A549 (cell line): Measurements from ENCODE around the gene SETDB1.

ENCODE experiments used
- CTCF ChIP-seq: fragments of >200 bp; sonication (Bioruptor Twin); formaldehyde crosslinking; IDR thresholded peaks from 3 replicates; pipeline ENCODE4 v1.5.1; 2016
- E2F6 ChIP-seq: IDR thresholded peaks from 2 replicates; pipeline ENCODE4 v1.6.1; 2012; ENCODE audit warnings: low read depth, borderline replicate concordance
- GATA3 ChIP-seq: IDR thresholded peaks from 2 replicates; pipeline ENCODE4 v1.6.1; 2012; ENCODE audit warnings: borderline replicate concordance
- PHF8 ChIP-seq: fragments of 200-600 bp; sonication (generic); IDR thresholded peaks from 2 replicates; pipeline ENCODE4 v1.6.1; 2016; ENCODE audit warnings: low read depth, mild to moderate bottlenecking, antibody characterized with exemption, moderate library complexity, borderline replicate concordance
- POLR2A ChIP-seq: IDR thresholded peaks from 2 replicates; pipeline ENCODE4 v1.6.1; 2012; ENCODE audit warnings: mild to moderate bottlenecking, low read length
- RNF2 ChIP-seq: fragments of 200-600 bp; sonication (generic); IDR thresholded peaks from 2 replicates; pipeline ENCODE4 v1.6.1; 2016; ENCODE audit warnings: low read depth, mild to moderate bottlenecking, antibody characterized with exemption, moderate library complexity, borderline replicate concordance

GRCh38 chr1:150928286-150928685 is 2.1 kb downstream of the SETDB1 start:
- TF ChIP-seq PHF8 = no peak
- no peak for TF ChIP-seq GATA3
- TF ChIP-seq CTCF = no peak
- no peak for TF ChIP-seq E2F6
- TF ChIP-seq RNF2 = no peak
- TF ChIP-seq POLR2A = no peak
